ENCODE measurements around the gene ABCG4.

DNA sequence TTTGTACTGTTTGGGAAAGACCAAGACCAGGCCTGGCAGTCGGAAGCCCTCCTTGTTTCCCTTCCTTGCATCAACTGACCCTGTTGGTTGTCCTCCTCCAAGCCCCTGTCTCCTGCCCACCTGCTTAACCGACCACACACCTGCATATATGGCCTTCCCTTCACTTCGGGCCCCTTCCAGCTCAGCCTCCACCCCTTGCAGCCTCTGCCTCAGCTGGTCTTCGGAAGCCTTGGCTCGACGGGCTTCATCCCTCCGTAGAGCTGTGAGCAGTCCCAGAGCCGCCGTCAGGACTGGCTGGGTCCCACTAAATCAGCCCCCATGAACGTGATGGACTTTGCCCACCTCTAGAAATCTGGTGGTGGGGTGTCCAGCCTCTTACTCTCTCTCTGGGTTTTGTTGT is 44.8 kb downstream of the ABCG4 start:
- no peak for TF ChIP-seq CTCF (IDR thresholded peaks at IDR 0.05; ENCODE audit: low read length)
- no peak for TF ChIP-seq EZH2 (IDR thresholded peaks at IDR 0.05; ENCODE audit: borderline replicate concordance, low read length)
